ENCODE measurements around the gene KCMF1.

KCMF1 gene

GRCh38 chr2:85011098-85011497, 40.1 kb downstream of the KCMF1 start:
- no peak for TF ChIP-seq CTCF (IDR thresholded peaks at IDR 0.05)

DNA sequence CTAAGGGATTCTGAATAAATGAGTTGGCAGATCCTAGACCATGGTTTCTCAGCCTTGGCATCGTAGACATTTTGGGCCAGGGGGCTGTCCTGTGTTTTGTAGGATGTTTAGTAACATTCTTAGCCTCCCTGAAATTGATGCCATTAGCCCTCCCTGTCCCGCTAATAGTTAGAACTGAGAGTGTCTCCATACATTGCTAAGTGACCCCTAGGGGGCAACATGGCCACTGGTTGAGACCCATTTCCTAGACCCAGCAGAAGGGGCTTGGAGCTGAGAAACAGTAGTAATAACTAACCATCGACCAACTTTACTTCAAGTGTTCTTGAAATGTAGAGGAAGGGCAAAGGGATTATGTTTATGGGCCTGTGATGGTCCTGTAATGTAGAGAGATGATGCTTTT, 40.8 kb downstream of the KCMF1 start:
- TF ChIP-seq CTCF (IDR thresholded peaks at IDR 0.05), result no peak

DNA sequence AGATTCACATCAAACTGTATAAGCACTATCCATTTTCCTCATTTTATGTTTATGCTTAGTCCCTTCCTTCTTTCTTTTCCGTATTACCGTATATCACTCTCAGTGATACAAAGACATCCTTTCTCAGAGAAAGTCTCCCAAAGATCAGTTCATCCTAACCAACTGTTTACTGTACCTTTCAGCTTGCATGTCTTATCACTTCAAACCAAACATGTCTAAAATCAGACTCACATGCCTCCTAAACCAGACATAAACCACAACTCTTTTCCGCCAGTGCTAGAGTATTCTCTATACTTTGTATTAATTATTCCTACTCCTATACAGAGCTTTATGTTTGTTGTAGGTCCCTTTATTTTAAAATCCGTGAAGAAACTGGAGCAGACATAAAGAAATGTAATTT, 41.5 kb downstream of the KCMF1 start:
- TF ChIP-seq CTCF (IDR thresholded peaks at IDR 0.05), result no peak

DNA sequence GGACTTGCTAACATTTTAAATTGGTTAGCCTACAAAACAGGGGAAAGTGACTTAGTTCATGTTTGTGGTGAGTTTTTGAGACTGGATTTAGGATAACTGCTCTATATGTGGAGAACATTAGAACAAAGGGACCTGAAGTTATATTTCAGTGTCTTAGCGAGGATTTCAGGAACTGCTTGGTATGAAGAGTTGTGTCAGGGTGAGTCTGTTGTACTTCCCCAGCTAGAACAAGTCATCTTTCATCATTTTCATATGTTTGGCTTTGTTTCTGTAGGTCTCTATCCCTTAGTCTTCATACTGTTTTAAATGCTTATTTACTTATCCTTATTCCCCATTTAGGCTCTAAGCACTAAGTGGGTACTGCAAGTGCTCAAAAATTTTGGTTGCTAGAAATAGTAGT, 41.9 kb downstream of the KCMF1 start:
- no peak for TF ChIP-seq CTCF (IDR thresholded peaks at IDR 0.05)

DNA sequence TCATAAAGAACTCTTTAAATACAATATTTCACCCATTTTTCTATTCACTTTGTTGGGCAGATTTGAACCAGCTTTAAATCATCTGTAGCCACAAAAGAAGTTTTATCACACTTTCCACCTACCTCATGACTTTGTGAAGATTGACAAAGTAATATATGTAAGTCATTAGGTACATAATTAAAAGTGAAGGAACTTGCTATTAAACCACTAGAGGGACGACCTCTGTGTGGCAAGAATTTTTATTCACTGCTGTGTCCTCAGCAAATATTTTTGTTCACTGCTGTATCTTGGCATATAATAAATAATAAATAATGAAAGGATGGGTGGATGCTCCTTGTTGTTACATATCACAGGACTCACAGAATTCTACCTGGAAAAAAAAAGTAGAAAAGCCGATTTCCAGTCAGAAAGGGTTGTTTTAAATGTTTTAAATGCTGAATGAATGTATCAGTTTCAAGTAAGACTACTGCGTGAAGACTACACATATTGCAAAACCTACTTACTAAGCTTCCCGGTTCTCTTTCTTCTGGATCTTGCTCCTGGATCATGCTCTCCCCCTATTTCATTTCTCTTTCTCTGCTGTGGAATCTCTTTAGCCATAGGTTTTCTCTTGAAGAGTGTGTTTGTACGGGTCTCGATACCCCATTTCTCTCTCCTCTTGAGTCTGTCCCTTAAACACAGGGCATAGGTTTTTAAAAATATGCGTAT, 44.8 kb downstream of the KCMF1 start:
- TF ChIP-seq CTCF (IDR thresholded peaks at IDR 0.05), result 0 out of 2 replicates have a peak, but pooled peaks have one; percentile 15

- TF ChIP-seq CTCF (IDR thresholded peaks at IDR 0.05), result no peak
These were observed 45.5 kb downstream of the KCMF1 start for GRCh38 chr2:85016446-85016845.

DNA sequence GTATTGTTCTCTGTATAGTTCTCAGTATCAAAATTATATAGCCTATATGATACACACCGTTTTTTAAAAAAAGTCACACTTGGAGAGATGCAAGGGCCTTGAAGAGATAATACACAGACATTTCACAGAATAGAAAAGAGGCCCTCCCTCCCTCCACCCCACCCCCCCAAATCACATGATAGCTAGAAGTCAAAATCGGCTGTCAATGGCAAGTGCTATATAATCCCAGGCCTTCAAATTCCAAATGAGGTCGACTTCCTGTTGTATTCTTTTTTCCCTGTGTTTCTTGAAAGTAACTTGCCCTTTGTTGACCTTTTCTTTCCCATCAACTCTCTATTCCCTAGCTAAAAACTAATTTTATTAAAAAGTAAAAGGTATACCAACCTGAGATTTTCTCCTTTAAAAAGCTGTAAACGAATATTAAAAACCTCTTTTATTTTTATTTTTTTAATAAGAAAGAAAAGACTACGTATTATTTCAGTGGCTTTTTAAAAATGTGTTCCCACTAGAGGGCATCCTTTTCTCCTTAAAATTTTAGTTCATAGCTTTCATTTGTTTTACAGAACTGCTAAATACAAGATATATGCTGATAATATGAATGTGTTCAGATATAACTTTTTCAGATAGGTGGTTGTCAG, 46.6 kb downstream of the KCMF1 start:
- peak; percentile 45 for TF ChIP-seq CTCF (IDR thresholded peaks at IDR 0.05)

Measured in LNCAP (cell line).